HK-2 (cell line): ENCODE data around the gene HDDC3.
"Not testable (repeated sequence)": the region's sequence is repeated elsewhere in the genome, so short reads cannot be mapped to it uniquely, and the experiment has no call there.

Source experiments
- DNase-seq: peaks from one replicate; pipeline ENCODE4 v3.0.0-alpha.2; 2018; ENCODE audit not compliant: unreplicated experiment

Gene HDDC3

DNA sequence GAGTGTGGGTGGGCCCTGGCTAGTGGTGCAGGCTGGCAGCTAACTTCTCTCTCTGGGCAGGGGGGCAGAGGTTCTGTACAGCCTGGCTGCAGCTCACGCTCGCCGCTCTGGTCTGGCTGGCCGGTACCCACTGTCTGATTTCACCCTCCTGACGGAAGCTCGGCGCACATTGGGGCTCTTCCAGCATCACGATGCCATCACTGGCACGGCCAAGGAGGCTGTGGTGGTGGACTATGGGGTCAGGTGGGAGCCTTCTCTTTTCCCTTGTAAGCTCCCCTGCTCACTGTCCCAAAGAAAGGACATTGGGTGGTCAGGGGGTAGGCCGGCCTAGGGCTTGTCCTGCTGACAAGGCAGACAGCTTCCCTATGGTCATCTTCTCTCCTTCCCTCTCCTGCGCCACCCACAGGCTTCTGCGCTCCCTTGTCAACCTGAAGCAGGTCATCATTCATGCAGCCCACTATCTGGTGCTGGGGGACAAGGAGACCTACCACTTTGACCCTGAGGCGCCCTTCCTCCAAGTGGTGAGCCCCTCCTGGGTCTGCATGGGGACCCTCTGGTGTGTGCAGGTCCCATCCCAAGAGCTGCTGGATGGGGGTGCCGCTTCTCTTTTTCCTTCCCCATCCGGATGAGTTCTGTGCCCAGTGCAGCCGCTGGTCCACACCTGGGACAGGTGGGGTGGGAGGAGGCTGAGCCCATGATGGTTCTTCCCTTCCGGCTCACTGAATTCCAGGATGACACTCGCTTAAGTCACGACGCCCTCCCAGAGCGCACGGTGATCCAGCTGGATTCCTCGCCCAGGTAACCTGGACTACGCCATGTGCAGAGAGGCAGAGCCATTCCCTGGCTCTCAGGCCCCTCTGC, 21.7 kb downstream of the HDDC3 start:
- no peak for DNase-seq

GRCh38 chr15:90909976-90910375, 22.4 kb downstream of the HDDC3 start:
- no peak for DNase-seq

- DNase-seq, result not testable (repeated sequence)
Measured at GRCh38 chr15:90909449-90909848, 22.9 kb downstream of the HDDC3 start.

DNA sequence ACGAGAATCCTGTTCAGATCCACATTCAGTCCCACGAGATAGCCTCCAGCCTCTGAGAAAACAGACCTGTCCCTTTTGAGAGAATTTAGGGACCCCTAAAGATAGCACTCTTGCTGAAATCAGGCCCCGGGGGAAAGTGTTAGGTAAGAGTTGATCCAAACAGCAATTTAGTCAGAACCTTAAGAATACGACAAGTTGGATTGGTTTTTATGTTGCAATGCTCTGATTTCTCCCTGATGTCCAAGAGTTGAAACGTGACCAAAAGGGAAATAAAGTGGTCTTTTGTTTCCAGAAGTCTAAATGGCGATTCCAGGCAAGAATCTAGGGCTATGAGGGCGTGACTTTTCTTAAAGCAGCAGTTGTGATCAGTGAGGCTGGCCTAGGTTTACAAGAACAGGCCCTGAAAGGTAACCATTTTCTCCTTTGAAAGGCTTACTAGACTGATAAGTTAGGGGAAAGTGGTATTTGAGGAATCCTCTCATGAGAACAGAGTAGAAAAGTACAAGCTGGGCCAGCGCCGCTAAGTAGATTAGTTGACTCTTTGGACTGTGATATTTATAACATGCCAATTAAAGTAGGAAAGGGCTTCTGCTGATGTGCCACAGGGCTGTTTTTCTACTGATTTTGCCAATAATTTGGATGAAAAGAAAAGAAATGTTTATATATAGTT, 24.4 kb downstream of the HDDC3 start:
- DNase-seq, result no peak

DNA sequence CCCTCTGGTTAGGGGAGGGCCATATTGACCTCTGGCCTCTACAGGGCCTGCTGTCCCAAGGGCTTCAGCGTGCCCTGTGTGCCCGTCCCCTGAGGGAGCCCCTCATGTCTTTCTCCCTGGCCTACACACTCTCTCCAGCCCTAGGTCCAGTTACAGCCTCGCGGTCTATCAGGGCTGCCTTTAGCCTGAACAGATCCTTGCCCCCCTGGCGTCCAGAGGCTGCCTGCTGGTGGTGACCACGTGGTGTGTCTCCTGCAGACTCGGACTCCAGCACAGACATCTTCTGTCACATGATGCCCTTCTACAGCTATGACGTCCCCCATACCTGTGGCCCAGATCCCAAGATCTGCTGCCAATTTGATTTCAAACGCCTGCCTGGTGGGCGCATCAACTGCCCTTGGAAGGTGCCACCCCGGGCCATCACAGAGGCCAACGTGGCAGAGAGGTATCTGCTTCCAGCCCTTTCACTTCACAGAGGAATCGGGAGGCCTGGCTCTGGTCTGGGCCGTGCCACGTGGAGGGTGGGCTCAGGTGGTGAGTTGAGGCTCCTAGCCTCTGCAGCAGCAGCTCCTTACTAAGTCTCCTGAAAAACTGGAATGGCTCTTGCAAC, 25.2 kb downstream of the HDDC3 start:
- no peak for DNase-seq

- no peak for DNase-seq
Measured at GRCh38 chr15:90906181-90906849, 26.0 kb downstream of the HDDC3 start.

- DNase-seq, result no peak
Measured at GRCh38 chr15:90905306-90906180, 26.8 kb downstream of the HDDC3 start.

GRCh38 chr15:90904746-90905145, 27.6 kb downstream of the HDDC3 start:
- no peak for DNase-seq

DNA sequence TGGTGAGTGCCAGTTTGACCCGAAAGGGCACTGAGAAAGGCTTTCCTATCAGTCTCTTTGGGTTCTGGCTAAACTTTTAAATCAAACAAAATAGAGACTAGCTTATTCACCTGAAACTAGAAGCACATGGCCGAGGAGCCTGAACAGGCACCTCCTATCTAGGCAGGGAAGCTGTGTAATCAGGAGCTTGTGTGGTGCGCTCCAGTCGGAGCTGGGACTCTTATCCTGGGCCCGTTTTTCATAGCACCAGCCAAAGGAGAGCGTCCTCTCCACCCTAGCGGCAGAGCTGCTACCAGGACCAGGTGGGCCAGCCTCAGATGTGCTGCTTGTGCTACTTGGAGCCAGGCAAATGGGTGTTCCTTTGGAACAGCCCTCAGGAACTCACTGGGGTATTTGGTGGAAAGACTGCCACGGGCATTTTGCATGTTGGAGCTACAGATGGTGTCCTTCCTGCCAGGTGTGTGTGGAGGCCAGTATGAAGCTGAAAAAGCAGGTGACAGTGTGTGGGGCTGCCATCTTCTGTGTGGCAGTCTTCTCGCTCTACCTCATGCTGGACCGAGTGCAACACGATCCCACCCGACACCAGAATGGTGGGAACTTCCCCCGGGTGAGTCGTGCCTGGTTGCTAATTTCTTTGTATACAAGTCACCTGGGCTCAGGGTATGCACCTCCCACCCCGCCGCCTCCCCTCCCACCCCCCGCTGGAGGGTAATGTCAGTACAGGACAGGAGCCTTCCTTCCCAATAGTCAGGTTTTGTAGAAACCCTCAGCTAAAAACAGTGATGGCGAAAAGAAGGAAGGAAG, 28.4 kb downstream of the HDDC3 start:
- no peak for DNase-seq

- DNase-seq, result peak; percentile 41
Measured at GRCh38 chr15:90902840-90903732, 29.3 kb downstream of the HDDC3 start, which contains the start of gene MAN2A2. Gene MAN2A2 (plus strand): TSS chr15:90903302. CDS start chr15:90904208, 906 bp downstream.

DNA sequence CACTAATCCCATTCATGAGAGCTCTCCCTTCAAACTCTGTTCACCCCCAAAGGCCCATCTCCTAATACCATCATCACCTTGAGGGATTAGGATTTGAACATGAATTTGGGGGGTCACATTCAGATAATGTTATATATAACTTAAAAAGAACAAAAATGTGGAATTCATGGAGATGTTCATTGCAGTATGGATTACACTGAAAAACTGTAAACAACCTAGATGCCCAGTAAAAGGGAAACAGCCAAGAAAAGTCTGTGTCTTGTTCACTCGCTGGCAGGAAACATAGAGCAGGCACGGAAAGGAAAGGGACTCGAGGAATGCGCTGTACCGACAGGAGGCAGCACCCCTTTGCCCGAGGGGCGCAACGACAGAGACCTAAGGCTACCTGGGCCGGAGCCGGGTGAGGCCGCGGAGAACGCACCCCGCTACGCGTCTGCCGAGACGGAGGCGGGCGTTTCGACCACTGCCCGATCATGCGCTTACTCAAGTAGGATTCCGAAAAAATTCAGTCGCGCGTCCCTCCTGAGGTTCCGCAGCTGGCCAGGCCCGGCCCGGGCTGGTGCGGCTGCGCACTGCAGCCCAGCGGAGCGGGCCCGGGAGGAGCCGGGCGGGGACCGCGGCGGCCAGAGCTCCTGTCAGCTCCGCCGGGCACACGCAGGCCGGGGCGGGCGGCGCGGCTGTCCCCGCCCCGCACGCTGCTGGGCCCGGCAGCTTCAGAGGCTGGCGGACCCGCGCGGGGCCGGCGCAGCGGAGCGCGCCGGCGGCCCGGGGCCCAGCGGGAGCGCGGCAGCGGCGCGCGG, 30.1 kb downstream of the HDDC3 start:
- DNase-seq, result peak; percentile 65

DNA sequence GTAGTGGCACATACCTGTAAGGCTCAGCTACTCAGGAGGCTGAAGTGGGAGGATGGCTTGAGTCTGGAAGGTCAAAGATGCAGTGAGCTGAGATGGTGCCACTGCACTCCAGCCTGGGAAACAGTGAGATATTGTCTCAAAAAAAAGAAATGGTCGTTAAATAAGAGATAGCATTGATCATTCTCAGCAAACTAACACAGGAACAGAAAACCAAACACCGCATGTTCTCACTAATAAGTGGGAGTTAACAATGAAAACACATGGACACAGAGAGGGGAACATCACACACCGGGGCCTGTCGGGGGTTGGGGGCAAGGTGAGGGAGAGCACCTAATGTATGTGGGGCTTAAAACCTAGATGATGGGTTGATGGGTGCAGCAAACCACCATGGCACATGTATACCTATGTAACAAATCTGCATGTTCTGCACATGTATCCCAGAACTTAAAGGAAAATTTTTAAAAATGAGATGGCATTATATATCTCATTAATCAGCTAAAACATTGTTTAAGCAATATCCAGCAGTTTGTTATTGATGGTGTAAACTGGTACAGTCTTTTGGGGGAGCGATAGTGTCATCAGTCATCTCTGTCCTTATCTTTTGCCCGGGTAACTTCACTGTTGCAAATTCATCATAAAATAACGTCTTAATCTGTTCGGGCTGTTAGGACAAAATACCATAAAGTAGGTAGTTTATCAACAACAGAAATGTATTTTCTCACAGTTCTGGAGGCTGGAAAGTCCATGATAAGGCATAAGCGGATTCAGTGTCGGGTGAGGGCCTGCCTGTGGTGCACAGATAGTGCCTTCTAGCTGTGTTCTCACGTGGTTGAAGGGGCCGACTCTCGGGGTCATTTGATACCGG, 30.9 kb downstream of the HDDC3 start:
- DNase-seq, result no peak

GRCh38 chr15:90897131-90897655, 35.2 kb downstream of the HDDC3 start:
- not testable (repeated sequence) for DNase-seq

GRCh38 chr15:90895571-90896117, 36.7 kb downstream of the HDDC3 start:
- DNase-seq, result no peak

GRCh38 chr15:90893175-90894090, 38.9 kb downstream of the HDDC3 start:
- no peak for DNase-seq
